Measurements from ENCODE around the gene IGF1R.

IGF1R gene

DNA sequence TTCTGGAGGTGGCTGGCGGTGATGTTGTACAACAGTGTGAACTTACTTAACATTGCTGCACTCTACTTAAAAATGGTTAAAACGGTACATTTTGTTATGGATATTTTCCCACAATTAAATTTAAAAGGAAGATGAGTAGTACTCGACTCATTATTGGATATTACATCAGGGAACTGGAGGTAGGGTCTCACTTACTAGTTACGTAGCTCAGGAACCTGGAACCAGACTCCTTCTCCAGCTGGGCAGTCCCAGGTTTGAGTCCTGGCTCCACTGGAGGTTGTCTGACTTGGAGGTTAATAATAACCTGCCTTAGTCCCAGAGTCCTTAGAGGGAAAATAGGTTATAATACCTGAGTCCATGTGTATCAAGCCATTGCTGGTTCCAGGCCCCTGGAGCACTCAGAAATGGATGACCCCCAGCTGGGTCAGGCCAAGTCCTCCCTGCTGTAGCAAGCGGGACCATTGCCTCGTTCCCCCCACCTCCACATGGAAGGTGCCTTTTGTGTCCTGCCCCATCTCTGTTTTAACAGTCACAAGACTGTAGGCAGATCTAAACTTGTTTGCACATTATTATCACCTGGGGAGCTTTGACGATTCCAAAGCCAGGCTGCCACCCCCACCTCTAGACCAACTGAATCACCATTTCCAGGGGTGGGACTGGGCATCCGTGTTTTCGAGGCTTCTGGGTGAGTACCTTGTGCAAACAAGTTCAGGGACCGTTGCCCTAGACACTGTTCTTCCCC, 126.6 kb downstream of the IGF1R start:
- no peaks in the 10 kb centered on the region for H3K27me3 ChIP-seq (ENCODE audit: control insufficient read depth, insufficient read depth, low read length)
- H3K4me3 ChIP-seq (ENCODE audit: low read length) = no peak overlapping the region
- no peak for DNase-seq (ENCODE audit: low read depth, low spot score)
- WGBS (ENCODE audit: insufficient coverage, insufficient read length) = no CpG with 5 or more reads among the region's 10 CpGs
- no peaks in the 10 kb centered on the region for H3K36me3 ChIP-seq (ENCODE audit: control insufficient read depth, insufficient read depth, low read length)
- H3K27ac ChIP-seq (ENCODE audit: low read length) = no peak overlapping the region
- peaks cover 18% of the 10 kb centered on the region for H3K4me1 ChIP-seq (ENCODE audit: control insufficient read depth, insufficient read depth, low read length)
- no peaks in the 10 kb centered on the region for H3K9me3 ChIP-seq (ENCODE audit: control insufficient read depth, insufficient read depth, low read length)

DNA sequence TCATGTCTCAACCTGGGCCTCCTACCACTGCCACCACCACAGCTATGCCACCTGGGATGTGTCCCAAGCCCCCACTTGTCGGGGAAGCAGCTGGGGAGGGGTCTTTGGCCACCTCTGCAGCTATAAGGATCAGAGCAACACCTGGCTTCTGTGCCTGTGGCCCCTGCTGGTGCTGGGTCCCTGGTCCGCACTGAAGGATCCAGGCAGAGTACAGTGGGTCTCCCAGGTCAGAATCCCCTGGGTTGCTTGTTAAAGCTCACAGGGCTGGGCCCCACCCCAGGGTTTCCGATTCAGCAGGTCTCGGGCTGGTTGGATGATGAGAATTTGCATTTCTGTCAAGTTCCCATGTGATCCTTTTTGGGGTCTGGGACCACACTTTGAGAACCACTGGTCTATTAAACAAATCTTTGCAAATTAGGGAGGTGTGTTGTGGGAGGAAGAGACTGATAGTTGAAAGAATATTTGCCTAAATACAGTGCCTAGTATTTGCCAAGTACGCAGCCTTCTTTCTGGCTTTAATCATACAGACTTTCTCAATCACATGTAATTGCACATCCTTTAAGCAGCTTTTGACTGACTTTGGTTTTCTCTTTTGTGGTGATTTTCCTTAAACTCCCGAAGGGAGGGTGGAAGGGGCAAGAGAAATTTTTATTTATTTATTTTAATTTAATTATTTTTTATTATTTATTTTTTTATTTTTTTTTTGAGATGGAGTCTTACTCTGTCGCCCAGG, 127.3 kb downstream of the IGF1R start:
- H3K27ac ChIP-seq (ENCODE audit: low read length) = no peak overlapping the region
- H3K4me1 ChIP-seq (ENCODE audit: control insufficient read depth, insufficient read depth, low read length) = peaks cover 18% of the 10 kb centered on the region

DNA sequence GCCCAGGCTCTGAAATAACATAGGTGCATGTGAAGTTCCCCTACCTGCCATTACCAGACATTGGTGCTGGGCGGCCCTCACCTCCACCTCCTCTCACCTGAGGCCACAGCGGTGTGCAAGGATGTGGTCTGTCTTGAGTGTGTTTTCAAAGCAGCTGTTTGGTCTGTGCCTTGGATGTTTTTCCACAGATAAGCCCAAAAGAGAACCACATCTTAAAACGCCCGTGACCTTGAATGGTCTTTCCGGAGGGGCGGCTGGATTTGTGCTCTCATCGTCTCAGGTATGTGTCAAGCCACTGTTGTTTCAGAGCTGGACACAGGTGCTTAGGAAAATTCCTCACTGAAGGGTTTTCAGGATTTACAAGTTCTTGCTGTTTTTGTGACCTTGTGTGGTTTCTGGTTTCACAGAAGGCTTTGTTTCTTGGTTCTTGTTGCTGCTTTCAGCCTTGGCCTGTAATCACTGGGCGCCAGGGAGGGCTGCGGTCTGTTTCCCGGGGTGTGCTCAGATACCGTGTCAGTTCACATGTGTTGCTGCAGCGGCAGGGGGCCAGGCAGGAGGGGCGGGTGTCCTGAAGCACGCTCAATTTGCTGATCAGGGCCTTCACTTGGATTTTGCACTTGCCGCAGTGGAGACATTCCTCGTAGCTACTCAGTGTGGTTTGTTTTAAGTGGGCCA, 128.4 kb downstream of the IGF1R start:
- DNase-seq (ENCODE audit: low read depth, low spot score) = no peak
- H3K36me3 ChIP-seq (ENCODE audit: control insufficient read depth, insufficient read depth, low read length) = no peaks in the 10 kb centered on the region
- no peak overlapping the region for H3K4me3 ChIP-seq (ENCODE audit: low read length)
- WGBS (ENCODE audit: insufficient coverage, insufficient read length) = no CpG with 5 or more reads among the region's 16 CpGs
- H3K9me3 ChIP-seq (ENCODE audit: control insufficient read depth, insufficient read depth, low read length) = no peaks in the 10 kb centered on the region
- H3K27ac ChIP-seq (ENCODE audit: low read length) = no peak overlapping the region
- peaks cover 16% of the 10 kb centered on the region for H3K4me1 ChIP-seq (ENCODE audit: control insufficient read depth, insufficient read depth, low read length)
- no peaks in the 10 kb centered on the region for H3K27me3 ChIP-seq (ENCODE audit: control insufficient read depth, insufficient read depth, low read length)

More for the DNA sequence above, 127.3 kb downstream of the IGF1R start:
- H3K9me3 ChIP-seq (ENCODE audit: control insufficient read depth, insufficient read depth, low read length) = no peaks in the 10 kb centered on the region
- no peaks in the 10 kb centered on the region for H3K36me3 ChIP-seq (ENCODE audit: control insufficient read depth, insufficient read depth, low read length)
- H3K27me3 ChIP-seq (ENCODE audit: control insufficient read depth, insufficient read depth, low read length) = no peaks in the 10 kb centered on the region
- DNase-seq (ENCODE audit: low read depth, low spot score) = no peak
- no CpG with 5 or more reads among the region's 7 CpGs for WGBS (ENCODE audit: insufficient coverage, insufficient read length)
- no peak overlapping the region for H3K4me3 ChIP-seq (ENCODE audit: low read length)

DNA sequence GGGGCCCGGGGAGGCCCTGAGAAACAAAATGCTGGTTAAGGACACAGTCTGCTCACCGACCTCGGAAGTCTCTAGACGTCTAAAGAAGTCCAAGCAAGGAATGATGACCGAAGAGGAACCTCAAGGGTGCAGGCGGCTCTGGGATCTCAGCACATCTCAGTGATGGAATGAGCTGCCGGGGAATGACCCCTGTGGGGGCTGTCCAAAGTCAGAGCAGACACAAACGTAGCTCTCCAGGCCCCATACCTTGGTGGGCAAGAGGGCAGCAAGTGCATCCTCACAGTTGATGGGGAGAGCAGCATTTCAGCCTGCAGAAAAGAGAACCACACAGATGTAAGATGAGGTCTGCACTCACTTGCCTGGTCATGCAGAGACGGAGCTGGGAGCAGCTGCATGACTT, 129.1 kb downstream of the IGF1R start:
- H3K27me3 ChIP-seq (ENCODE audit: control insufficient read depth, insufficient read depth, low read length) = no peaks in the 10 kb centered on the region
- H3K9me3 ChIP-seq (ENCODE audit: control insufficient read depth, insufficient read depth, low read length) = no peaks in the 10 kb centered on the region
- peaks cover 16% of the 10 kb centered on the region for H3K4me1 ChIP-seq (ENCODE audit: control insufficient read depth, insufficient read depth, low read length)
- H3K36me3 ChIP-seq (ENCODE audit: control insufficient read depth, insufficient read depth, low read length) = no peaks in the 10 kb centered on the region
- WGBS (ENCODE audit: insufficient coverage, insufficient read length) = no CpG with 5 or more reads among the region's 9 CpGs
- no peak for DNase-seq (ENCODE audit: low read depth, low spot score)
- no peak overlapping the region for H3K4me3 ChIP-seq (ENCODE audit: low read length)
- H3K27ac ChIP-seq (ENCODE audit: low read length) = no peak overlapping the region

DNA sequence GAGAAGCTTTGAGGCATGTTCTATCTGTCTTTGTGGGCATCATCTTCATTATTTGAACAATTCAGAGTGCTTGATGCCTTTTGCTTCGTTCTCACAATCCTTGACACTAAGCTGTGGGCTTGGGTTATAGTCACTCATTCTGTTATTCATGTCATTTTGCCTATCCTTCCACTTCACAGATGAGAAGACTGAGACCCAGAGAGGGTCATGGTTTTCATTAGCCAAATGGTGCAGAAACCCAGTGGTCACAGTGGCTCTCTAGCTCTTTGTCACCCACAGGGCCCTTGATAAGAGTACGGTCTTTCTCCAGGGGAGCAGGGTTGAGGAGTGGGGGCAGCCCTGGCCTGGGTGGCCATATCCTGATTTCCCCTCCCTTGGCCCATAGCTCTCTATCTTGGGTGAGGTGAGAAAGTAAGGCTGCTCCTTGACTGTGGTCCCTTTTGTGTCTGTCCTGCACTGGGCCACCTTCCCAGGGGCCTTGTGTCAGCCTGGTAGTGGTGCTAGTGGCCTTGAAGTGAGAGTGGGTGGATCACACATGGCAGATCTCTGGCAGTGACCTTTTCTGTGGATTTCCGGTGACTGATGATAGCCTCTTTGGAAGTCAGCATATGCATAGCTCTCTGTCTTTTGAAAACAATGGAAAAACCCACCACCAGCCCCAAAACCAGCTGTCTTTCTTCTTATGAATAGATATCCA, 130.1 kb downstream of the IGF1R start:
- no peak for DNase-seq (ENCODE audit: low read depth, low spot score)
- H3K4me1 ChIP-seq (ENCODE audit: control insufficient read depth, insufficient read depth, low read length) = peaks cover 15% of the 10 kb centered on the region
- no peak overlapping the region for H3K27ac ChIP-seq (ENCODE audit: low read length)
- no peaks in the 10 kb centered on the region for H3K9me3 ChIP-seq (ENCODE audit: control insufficient read depth, insufficient read depth, low read length)
- no peak overlapping the region for H3K4me3 ChIP-seq (ENCODE audit: low read length)
- no peaks in the 10 kb centered on the region for H3K27me3 ChIP-seq (ENCODE audit: control insufficient read depth, insufficient read depth, low read length)
- no peaks in the 10 kb centered on the region for H3K36me3 ChIP-seq (ENCODE audit: control insufficient read depth, insufficient read depth, low read length)
- no CpG with 5 or more reads among the region's 3 CpGs for WGBS (ENCODE audit: insufficient coverage, insufficient read length)

DNA sequence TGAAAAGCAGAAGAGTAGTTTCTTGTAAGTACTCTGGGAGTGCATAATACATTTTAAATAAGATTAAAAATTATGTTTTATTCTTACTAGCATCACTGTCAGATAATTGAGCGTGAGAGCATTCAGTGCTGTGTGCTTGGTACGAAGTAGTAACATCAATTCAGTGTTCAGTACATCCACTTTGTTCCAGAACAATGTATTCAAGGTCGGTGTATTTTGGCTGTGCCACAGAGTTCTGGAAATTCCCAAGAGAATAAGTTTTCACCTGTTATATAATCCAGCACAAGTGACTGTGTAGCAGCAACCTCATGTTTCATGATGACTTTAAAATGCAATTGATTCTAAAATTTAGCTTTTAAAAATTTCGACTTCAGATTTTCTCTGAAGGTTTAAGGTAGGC, 130.6 kb downstream of the IGF1R start:
- Histone ChIP-seq H3K4me1 (ENCODE audit: control insufficient read depth, insufficient read depth, low read length) (peaks cover 12% of the 10 kb centered on the region), H3K4me3 (ENCODE audit: low read length) (no peak overlapping the region), H3K36me3 (ENCODE audit: control insufficient read depth, insufficient read depth, low read length) (no peaks in the 10 kb centered on the region), H3K27me3 (ENCODE audit: control insufficient read depth, insufficient read depth, low read length) (no peaks in the 10 kb centered on the region), H3K27ac (ENCODE audit: low read length) (no peak overlapping the region), H3K9me3 (ENCODE audit: control insufficient read depth, insufficient read depth, low read length) (no peaks in the 10 kb centered on the region)
- no CpG with 5 or more reads among the region's 4 CpGs for WGBS (ENCODE audit: insufficient coverage, insufficient read length)
- no peak for DNase-seq (ENCODE audit: low read depth, low spot score)

DNA sequence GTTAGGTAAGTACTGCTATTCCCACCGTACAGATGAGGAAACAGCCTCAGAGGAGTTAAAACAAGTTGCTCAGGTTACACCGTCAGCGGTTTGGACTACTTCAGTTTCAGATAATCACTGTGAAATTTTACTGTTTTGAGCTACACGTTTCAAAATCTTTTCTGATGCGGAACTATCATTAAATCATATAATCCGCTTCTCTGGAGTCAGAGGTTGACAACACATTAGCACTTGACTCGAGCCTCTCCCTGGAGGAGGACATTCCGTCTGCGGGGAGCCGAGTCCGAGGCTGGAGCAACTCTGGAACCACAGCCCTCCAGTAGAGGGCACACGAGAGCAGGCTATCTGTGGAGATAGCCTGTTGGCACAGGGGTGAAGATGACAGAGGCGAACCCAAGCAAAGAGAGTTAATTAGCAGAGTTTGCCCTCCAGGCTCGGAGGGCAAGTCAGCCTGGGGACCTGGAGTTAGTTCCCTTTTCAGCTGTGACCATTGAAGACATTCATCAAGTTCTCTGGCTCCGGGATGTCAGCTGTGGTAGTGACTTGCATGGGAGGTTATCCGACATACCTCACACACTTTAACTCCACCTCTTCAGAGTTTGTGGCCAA, 131.2 kb downstream of the IGF1R start:
- Histone ChIP-seq H3K36me3 (ENCODE audit: control insufficient read depth, insufficient read depth, low read length) (no peaks in the 10 kb centered on the region), H3K4me1 (ENCODE audit: control insufficient read depth, insufficient read depth, low read length) (peaks cover 12% of the 10 kb centered on the region), H3K27ac (ENCODE audit: low read length) (no peak overlapping the region), H3K4me3 (ENCODE audit: low read length) (no peak overlapping the region), H3K27me3 (ENCODE audit: control insufficient read depth, insufficient read depth, low read length) (no peaks in the 10 kb centered on the region), H3K9me3 (ENCODE audit: control insufficient read depth, insufficient read depth, low read length) (no peaks in the 10 kb centered on the region)
- DNase-seq (ENCODE audit: low read depth, low spot score) = peak; percentile 90
- WGBS (ENCODE audit: insufficient coverage, insufficient read length) = no CpG with 5 or more reads among the region's 16 CpGs

DNA sequence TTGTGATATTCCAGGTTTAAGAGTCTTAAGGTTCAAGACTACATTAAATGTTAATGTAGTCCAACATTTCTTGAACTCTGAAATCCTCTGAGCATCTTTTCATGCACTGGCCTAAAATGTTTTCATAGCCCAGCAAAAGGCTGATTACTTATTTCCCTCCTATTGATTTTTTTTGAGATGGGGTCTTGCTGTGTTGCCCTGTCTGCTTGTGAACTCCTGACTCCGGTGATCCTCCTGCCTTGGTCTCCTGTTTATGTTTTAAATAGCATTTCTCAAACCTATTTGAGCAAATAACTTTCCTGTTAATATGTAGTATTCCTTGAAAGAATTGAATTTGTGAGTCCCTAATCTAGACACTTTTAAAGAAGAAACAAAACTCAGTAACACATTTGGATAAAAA, 133.5 kb downstream of the IGF1R start:
- Histone ChIP-seq H3K27me3 (ENCODE audit: control insufficient read depth, insufficient read depth, low read length) (no peaks in the 10 kb centered on the region), H3K4me3 (ENCODE audit: low read length) (no peak overlapping the region), H3K36me3 (ENCODE audit: control insufficient read depth, insufficient read depth, low read length) (no peaks in the 10 kb centered on the region), H3K9me3 (ENCODE audit: control insufficient read depth, insufficient read depth, low read length) (no peaks in the 10 kb centered on the region), H3K4me1 (ENCODE audit: control insufficient read depth, insufficient read depth, low read length) (peaks cover 11% of the 10 kb centered on the region), H3K27ac (ENCODE audit: low read length) (no peak overlapping the region)
- no peak for DNase-seq (ENCODE audit: low read depth, low spot score)
- no CpG with 5 or more reads among the region's 1 CpG for WGBS (ENCODE audit: insufficient coverage, insufficient read length)

DNA sequence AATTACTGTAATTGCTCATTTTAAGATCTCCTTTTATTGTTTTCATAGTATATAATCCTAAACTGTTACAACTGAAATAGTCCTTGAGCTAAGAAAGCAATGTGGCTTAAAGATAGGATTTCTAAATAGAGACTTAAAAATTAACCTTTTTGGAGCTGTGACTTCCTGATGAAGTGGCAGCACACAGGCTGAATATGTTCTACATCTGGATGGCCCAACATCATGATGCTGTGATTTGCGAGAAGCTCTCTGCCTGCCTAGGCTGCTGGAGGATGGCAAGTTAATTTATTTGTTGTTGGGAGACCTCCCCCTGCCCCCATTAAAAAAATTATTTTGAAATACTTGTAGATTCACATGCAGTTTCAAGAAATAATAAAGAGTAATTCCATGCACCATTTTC, 134.5 kb downstream of the IGF1R start:
- Histone ChIP-seq H3K9me3 (ENCODE audit: control insufficient read depth, insufficient read depth, low read length) (no peaks in the 10 kb centered on the region), H3K4me3 (ENCODE audit: low read length) (no peak overlapping the region), H3K27me3 (ENCODE audit: control insufficient read depth, insufficient read depth, low read length) (no peaks in the 10 kb centered on the region), H3K4me1 (ENCODE audit: control insufficient read depth, insufficient read depth, low read length) (peaks cover 9% of the 10 kb centered on the region), H3K36me3 (ENCODE audit: control insufficient read depth, insufficient read depth, low read length) (no peaks in the 10 kb centered on the region), H3K27ac (ENCODE audit: low read length) (no peak overlapping the region)
- no peak for DNase-seq (ENCODE audit: low read depth, low spot score)
- no CpG with 5 or more reads among the region's 1 CpG for WGBS (ENCODE audit: insufficient coverage, insufficient read length)

DNA sequence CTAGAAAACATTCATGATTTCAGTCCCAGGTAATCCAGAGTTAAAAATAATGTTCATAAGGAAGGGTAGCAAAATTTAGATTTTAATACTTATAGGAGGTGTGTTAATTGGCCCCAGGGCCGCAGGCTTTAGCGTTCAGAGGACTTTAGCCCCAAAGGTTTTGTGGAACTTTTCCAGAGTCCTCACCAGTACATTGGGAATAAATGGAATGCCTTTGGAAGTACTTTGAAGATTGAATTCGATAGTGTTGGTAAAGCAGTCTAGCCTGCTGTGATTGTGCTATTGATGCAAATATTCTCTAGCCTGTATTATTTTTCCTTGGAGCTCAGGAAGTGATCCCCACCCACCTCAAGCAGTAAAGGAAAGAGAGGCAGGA, 137.1 kb downstream of the IGF1R start:
- no peaks in the 10 kb centered on the region for H3K9me3 ChIP-seq (ENCODE audit: control insufficient read depth, insufficient read depth, low read length)
- no peak for DNase-seq (ENCODE audit: low read depth, low spot score)
- H3K27ac ChIP-seq (ENCODE audit: low read length) = no peak overlapping the region
- no peak overlapping the region for H3K4me3 ChIP-seq (ENCODE audit: low read length)
- H3K4me1 ChIP-seq (ENCODE audit: control insufficient read depth, insufficient read depth, low read length) = peaks cover 8% of the 10 kb centered on the region; the same call in 1 of the 2 replicates
- no peaks in the 10 kb centered on the region for H3K36me3 ChIP-seq (ENCODE audit: control insufficient read depth, insufficient read depth, low read length)
- H3K27me3 ChIP-seq (ENCODE audit: control insufficient read depth, insufficient read depth, low read length) = no peaks in the 10 kb centered on the region
- no CpG with 5 or more reads among the region's 3 CpGs for WGBS (ENCODE audit: insufficient coverage, insufficient read length)
